NCI-H446 treated with DMSO at 0.1 percent for 48 hours (cell line): ENCODE measurements around the gene ALG5.

ENCODE experiments used
- DNase-seq: peaks from one replicate; lab custom pipeline; 2025; lab: John Stamatoyannopoulos, UW

Gene ALG5

DNA sequence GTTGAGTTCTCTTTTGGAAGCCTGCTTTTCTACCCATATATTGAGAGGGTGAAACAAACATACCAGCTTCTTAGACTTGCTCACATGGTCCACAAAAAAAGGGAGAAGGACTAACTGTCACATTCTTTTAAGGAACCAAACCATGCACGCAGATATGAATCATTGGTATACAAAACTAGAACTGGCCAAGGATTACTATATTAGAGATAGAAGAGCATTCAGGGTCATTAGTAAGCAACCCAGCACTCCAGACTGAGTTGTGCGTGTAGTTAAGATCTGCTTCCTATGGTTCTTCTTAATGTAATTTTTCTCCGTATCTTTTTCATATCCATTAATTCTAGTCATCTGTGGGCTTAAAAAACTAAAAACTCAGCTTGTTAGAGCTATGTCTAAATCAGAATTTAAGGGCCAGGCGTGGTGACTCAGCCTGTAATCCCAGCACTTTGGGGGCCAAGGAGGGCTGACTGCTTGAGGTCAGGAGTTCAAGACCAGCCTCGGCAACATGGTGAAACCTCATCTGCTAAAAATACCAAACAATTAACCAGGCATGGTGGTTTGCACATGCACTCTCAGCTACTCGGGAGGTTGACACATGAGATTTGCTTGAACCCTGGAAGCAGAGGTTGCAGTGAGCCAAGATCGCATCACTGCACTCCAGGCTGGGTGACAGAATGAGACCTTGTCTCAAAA, 19.6 kb downstream of the ALG5 start:
- no peak for DNase-seq

DNA sequence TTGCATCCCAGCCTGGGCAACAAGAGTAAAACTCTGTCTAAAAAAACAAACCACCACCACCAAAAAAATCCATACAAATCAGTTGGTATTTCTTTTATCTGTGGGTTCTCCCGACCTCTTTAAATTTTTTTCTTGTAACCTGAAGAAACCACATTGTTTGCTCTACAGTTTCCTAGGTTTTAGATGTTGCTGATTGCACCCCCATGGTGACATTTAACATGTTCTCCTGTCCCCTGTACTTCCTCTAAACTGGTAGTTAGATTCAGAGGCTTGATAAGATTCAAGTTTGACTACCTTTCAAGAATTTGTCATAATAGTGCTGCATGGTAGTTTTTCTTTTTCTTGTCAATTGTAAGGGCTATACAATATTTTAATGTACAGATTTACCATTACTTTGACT, 24.0 kb downstream of the ALG5 start:
- no peak for DNase-seq

DNA sequence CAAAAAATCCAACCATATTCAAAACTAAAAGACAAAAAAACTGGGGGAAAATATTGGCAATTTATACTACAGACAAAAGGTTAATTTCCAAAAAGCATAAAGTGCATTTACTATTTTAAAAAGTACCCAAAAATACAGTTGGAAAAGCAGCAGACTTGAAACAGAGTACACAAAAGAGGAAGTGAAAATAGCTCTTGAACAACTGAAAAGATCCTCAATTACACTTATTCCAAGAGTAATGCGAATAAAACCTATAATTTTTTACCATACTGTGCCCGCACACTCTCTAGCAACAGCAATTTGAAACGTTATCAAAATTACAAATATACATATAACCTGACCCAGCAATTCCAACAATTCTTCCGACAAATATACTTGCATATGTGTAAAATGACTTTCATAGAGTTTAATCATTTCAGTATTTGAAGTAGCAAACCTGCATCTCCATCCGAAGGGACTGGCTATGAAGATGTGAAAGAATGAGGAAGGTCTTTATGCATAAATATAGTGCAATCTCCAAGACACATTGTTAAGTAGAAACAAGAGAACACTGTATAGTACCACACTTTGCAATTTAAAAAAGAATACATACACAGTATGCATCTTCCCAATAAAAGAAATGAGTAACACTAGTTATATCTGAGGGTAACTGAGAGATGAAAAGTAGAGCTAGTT, 25.4 kb downstream of the ALG5 start:
- DNase-seq = no peak

DNA sequence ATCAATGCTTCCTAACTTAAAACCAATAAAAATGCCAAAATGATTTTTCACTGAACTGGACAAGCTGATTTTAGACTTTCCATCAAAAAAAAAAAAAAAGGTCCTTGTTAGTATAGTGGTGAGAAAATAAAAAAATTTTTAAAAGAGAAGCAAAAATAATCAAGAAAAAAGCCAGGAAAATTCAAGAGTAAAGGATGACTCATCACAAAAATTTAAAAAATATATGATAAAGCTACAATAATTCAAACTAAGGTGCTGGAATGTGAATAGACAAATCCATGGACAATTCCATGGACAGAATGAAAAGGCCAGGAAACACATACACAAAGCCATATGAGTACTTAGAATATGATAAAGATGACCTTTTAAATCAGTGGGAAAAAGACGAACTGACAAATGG, 26.1 kb downstream of the ALG5 start:
- no peak for DNase-seq

DNA sequence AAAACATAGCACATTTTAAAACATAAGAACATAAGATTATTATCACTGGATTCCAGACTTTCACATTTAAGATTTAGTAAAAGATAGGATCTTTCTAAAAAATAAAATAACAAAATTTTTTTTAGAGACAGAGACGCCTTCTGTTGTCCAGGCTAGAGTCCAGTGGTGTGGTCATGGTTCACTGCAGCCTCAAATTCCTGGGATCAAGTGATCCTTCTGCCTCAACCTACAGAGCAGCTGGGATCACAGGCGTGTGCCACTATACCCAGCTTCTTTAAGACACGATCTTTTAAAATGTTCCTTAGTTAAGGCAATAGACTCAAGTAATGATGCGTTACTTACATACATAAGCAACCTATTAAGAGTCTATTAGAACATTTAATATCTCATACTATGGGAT, 32.7 kb downstream of the ALG5 start:
- no peak for DNase-seq

DNA sequence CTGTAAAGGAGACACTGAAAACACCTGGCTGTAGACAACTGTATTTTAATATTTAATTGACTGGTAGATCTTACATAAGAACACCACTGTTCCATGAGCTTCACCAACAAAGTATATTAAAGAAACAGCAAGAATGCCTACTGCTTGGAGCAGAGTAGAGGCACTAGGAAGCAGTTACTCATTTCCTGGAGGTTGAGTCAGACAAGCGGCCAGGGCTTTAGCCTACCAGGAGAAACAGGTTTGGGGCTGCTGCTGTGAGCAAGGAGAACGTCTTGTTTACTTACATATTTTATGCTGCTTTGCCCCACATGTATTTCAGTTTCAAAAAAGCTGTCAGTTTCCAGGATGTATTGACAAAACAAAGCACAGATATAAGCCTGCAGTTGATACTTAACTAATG, 33.4 kb downstream of the ALG5 start:
- DNase-seq = no peak

DNA sequence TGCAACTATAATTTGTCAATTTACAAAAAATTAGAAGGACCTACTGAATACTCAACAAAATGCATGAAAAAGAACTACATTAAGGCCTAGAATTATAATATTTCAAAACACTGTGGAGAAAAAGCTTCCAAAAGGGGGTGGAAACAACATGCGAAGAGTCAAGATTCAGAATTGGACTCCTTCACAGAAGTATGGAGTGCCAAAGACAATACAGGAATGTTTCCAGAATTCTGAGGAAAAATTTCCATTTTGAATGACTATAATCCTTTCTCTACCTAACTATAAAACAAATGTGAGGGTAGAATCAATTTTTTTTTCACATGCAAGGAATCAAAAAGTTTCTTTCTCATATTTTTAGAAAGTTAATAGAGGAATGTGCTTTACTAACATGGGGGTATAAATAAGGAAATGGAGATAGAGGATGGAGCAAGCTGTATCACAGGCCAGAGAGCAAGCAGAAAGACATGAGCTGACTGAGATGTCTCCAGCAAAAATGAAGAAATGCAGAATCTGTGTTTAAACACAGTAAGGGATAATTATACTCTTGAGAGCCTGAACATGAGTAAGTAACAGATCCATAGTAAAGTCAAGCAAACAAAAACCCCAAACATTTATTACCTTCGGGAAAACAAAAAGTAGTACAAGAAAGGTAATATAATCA, 39.6 kb downstream of the ALG5 start:
- no peak for DNase-seq

DNA sequence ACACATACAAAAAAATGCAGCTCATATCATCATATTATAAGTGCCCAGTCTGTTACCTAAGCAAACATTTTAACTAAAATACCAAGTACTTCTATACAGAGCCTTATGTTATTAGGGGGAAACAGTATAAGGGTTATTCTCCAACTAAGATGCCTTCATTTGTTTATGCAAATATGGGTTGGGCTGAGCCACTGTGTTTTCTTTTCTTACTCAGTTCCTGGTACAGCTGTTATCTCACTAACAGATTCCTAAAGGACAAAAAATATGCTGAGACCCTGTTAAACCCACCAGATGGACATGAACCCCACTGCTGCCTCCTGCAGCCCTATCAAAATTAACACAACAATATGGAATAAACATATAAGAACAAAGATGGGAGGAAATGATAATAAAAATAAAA, 44.6 kb downstream of the ALG5 start:
- DNase-seq = no peak

DNA sequence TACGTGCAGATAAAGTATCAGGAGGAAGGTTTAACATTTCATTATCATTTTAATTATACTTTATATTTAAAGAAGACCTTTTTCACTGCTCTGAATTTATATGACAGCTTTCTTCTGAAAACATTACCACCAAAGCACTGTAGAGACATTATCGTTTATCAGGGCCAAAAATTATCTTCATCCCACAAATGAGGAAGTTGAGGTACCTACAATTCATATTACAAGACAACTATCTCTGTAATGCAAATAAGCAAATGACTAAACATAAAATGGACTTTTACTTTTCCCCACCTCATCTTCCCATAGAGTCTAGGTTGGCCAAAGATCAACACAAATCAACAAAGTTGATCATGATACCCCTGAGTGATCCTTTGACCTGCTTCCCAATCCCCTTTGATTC, 48.2 kb downstream of the ALG5 start:
- no peak for DNase-seq

DNA sequence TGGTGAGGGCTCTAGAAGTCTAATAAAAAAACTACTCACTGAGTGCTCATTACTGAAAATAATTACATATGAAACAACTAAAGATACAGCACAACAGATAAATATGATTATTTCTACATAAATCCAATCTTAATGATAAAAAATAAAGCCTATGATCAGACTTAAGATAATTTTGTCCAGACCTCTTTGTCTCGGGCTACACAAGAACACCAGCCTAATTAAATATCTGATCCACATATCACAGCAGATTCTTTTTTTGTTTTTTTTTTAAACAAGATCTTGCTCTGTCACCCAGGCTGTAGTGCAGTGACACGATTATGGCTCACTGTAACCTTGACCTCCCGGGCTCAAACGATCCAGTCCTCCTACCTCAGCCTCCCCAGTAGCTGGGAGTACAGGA, 48.8 kb downstream of the ALG5 start:
- DNase-seq = no peak

DNA sequence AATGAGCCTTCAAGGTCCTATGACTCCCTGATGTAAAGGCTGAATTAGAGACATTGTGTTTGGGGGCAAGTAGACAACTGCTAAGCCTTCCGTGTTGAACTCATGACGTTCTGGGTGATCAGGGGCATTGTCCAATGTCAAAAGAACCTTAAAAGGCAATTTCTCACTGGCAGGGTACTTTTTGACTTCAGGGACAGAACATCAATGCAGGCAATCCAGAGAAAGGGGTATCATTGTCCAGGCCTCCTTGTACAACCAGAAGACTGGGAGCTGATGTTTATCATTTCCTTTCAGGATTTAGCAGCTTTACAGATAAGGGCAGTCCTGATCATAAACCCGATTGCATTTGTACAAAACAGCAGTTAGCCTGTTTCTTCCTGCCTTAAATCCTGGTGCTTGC, 54.1 kb downstream of the ALG5 start:
- DNase-seq = no peak

DNA sequence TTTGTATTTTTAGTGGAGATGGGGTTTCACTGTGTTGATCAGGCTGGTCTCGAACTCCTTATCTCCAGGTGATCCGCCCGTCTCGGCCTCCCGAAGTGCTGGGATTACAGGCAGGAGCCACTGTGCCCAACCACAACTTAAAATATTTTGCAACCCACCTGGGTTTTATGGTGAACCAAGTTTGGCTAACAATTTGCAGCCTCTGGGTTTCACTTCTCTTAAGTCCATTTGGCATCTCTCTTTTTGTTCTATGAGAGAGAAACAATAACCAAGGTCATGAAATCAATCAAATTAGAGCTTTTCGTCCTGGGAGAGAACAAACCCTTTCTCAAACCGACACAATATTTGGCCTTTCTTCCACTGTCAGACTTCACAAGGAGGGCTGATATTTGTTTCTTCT, 73.5 kb downstream of the ALG5 start:
- DNase-seq = no peak

DNA sequence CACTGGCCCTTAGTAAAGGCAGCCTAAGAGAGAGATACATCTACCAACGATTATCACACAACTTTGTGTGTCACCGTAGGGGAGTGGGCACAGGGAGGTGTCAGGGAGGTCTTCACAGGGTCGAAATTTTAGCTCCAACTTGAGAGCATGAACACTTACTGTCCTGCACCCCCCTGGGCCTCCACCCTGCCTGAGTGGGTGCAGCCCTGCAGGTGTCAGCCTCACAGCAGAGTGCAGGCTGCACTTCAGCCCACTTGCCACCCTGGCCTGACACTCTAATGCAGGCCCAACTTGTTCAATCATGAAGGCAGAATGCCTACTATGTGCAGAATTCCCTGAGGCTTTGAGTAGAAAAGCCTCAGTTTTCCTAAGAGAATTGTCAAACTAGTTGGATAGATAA, 75.1 kb downstream of the ALG5 start:
- no peak for DNase-seq

DNA sequence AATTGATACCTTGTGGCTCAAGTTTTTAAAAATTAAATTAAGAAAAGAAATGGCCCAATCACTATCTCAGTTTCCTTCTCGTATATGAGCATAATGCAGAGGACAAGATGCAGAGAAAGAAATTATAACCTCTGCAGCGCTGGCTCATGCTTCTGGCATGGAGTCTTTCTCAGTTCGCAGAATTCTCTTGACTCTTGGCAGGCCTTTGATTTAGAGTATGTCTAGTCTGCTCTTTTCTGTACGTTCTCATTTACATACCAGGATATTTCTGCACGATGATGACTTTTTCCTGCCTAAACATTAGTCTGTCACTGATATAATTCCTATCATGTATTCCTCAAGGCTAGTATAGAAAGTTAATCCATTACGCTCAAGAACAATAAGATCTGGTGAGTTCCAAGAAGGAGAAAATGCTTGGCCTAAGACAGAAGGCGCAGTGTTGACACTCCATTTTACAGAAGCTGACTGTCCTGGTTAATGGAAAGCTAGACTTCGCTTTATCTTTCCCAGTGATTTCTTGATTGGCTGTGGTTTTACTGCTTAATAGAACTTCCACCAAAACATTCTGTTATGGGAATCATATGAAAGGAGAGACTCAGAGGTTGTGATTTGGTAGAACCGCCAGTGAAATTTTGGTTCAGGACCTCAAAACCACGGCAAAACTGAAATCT, 77.4 kb downstream of the ALG5 start:
- no peak for DNase-seq

DNA sequence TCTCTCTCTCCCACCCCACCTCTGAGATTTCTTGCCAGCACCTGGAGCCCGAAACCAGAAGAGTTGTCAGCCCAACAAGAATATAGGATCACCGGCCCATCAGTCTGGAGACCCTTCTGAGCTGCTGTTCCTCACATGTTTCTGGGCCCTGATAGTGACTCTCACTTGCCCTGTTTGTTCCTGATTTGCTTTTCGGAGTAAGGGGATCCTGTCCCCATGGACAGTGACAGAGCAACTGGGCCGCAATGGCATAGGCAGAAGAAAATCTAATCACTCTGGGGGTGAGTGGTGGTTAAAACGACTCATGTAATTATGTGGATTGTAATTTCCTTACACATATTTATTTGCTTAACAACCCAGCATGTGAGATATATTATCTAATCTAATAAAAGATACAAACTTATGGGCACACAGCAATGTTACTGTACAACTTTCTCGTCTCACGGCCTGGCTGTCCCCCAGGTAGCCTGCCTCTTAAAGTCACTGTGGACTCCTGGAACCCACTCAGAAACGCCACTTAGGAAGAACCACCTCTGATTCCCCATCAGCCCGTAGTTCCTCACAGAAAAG, 78.4 kb downstream of the ALG5 start:
- no peak for DNase-seq

DNA sequence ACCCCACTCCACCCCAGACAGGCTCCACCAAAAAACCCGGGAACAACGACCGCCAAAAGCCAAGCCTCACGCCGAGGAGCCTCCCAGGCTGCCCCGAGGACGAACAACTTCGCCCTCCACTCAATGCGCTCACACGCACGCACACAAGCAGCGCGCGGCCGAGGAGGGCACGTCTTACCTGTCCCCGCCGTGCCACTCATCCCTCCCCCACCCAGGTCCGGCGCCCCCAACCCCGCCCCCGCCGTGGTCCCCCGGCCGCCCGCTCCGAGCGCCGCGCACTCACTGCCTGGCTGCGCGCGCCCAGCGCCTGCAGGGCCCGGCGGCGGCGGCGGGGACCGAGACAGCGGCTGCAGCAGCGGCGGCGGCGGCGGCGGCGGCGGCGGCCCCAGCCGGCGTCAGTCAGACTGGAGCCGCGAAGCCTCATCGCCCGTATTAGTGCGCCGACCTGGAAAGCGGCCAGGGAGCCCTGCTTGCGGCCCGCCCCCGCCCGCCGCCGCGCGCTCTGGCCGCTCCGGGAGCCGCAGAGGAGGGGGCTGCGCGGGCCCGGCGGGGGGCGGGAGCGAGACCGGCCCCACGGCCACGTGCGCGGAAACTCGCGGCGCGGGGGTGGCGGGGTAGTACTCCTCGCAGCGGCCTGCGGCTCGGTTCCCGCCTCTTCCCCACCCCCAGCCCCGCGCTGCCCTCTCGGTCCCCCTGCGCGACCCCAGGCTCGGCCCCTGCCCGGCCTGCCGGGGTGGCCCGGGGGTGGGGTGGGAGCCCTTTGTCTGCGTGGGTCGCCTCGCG, 79.1 kb downstream of the ALG5 start, which contains the start of gene SMAD9:
TSS of gene SMAD9 (minus strand) at position 406 of the 783 bp plus-strand sequence. CDS start 40,549 bp downstream, outside the sequence.
- peak; percentile 77 for DNase-seq

DNA sequence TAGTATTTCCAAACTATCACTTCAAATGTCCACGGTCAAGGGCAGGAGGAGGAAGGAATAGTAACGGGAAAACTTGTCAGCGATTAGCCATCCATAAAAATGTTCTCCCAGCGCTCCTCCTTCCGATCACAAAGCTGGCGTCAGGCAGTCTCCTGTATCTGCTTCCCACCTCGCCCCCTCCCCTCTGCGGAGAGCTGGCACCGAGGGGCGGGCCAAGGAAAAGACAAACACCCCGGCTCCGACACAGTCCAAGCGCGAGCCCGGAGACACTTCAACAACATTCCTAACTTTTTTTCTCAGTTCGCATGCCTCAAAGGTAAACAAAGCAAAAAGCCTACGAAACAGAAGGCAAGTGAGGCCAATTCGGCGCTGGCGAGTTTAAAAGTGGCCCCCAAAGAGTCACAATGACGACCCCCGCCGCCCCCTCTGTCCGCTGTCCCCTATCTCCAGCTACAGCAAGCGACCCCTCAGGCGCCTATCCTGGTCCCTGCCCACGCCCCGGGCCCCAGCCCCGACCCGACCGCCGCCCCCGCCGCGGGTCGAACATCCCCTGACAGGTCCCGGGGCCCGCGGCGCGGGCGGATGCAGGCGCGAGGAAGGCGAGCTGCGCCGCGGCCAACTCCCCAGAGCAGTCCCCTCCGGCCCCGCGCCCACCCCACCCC, 79.8 kb downstream of the ALG5 start:
- peak; percentile 39 for DNase-seq

DNA sequence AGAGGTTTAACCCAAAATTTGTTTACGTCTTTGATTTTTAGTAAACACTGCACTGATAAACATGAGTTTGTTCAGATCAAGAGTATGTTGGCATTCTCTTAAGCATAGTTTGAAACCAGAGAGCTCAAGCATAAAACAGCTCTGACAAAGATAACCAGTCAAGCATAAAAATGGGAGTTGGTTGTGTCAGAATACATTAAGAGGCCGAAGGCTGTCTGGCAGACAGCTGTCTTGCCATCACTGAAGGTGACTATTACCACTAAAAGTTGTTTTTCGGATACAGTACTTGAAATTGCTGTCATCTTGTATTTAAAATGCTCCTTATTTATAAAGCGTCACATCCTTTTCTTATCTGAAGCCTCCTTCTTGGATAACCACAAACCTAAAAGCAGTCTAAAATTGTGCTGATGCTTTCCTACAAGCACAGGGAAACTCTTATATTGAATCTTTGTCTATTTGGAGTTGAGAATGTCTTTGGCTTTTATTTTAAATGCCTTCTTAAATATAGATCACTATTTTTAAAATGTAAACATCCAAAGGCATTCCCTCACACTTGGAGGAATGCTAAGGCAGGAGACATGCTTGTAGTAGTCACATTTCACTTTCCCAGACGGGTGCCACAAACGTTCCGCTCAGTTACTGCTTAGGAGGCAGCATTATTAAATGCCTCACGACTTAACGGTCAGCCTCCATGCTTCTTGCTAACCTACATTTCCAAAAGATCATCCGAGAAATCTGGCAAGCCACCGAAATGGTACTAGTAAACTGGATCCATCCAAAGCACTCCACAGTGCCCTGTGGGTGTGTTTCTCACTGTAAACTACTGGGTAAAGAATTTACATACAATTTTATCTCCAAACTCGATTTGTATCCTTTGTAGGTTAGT, 80.7 kb downstream of the ALG5 start:
- peak; percentile 40 for DNase-seq

DNA sequence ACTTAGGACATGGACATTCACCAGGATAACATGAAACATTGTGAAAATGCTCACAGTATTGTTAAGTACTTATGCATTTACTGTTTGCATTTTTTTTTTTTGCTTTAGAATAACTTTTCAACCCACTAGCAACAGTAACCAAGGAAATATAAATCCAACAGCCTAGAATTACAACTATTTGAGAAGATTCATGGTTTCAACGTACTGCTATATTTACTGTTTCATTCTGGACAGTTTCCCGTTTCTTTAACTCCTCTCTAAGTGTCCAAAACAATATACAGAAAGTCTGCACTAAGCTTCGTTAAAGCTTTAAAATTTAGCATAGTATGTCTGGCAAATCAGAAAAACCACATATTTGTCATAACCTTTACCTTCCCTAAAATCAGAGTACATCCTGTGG, 81.8 kb downstream of the ALG5 start:
- DNase-seq = no peak
